Adrenal gland (tissue), 12 donors: Measurements from ENCODE around the gene HSD11B2. TPM values are rescaled to one million over a fixed set of nuclear protein-coding genes. Genes with fewer than 3 reads are reported as not detected.

Experiments
- DNase-seq, 7 donors: peaks; one replicate each; pipeline ENCODE4 v3.0.0-alpha.2; 2019 to 2020
- H3K27ac ChIP-seq, 5 donors: fragments of 200-600 bp; sonication (generic) in 4 of 5; 1 replicate in 3 of 5; 2 replicates in 2 of 5; pipeline versions ENCODE4 v1.5.1 to v1.8.0; 2016 to 2020; ENCODE audit warnings: mild to moderate bottlenecking in 1 of 5
- H3K27me3 ChIP-seq: fragments of 200-600 bp; 2 replicates; pipeline ENCODE4 v1.8.0; 2021
- H3K36me3 ChIP-seq, 2 donors: fragments of 200-600 bp; replicated peaks in 1 of 2; 1 replicate in 1 of 2; 2 replicates in 1 of 2; pipeline versions ENCODE4 v1.5.1 to v1.8.0; 2018 to 2022
- H3K4me1 ChIP-seq, 2 donors: fragments of 200-600 bp; replicated peaks in 1 of 2; 1 replicate in 1 of 2; 2 replicates in 1 of 2; pipeline versions ENCODE4 v1.5.1 to v1.8.0; 2018 to 2021
- H3K4me3 ChIP-seq, 4 donors: fragments of 200-600 bp; sonication (generic) in 3 of 4; one replicate each; pipeline ENCODE4 v1.5.1; 2016 to 2018
- H3K9me3 ChIP-seq, 3 donors: fragments of 200-600 bp; sonication (generic) in 1 of 3; replicated peaks in 1 of 3; 1 replicate in 2 of 3; 2 replicates in 1 of 3; pipeline versions ENCODE4 v1.5.1 to v1.8.0; 2016 to 2021
- CTCF ChIP-seq, 6 experiments: fragments of 450-650 bp in 4 of 6; fragments of 200-600 bp in 2 of 6; sonication (generic) in 1 of 6; IDR thresholded peaks; 1 replicate in 5 of 6; 2 replicates in 1 of 6; pipeline versions ENCODE4 v1.5.1 to v1.8.0; 2016 to 2021; ENCODE audit warnings: antibody characterized with exemption in 6 of 6, mild to moderate bottlenecking in 2 of 6, moderate library complexity in 1 of 6
- POLR2A ChIP-seq, 2 donors: fragments of 450-650 bp; IDR thresholded peaks; one replicate each; pipeline ENCODE4 v1.6.1; 2017; ENCODE audit warnings: antibody characterized with exemption in 2 of 2, mild to moderate bottlenecking in 2 of 2, moderate library complexity in 1 of 2
- WGBS, 4 donors: extraction: QIAGEN DNeasy Blood & Tissue Kit in 2 of 4; methylation state at CpG; one replicate each; pipeline versions ENCODE4 v1.1.5 to v1.1.7; 2013 to 2017; 5-methylcytosine and 5-hydroxymethylcytosine counted together
- intact Hi-C, 2 donors: fragments of 100-400 bp; cut with DNase I; formaldehyde crosslinking; loops; one replicate each; pipeline versions ENCODE4 v1.14.1 to v1.15.0; 2022 to 2023
- polyA plus RNA-seq, 3 donors: library from polyadenylated mRNA; stranded (reverse); fragments of 200-250 nt in 2 of 3; fragments of 350-450 nt in 1 of 3; fragmentation: Illumina TruSeq in 1 of 3; extraction: RNeasy Lipid Tissue Mini Kit (QIAGEN cat#74804) in 1 of 3; gene quantifications; one replicate each; pipeline ENCODE4 v1.2.3, GENCODE V29; 2013 to 2014
- total RNA-seq, 9 donors: library from RNA; depleted of rRNA in 4 of 9; stranded (reverse); fragments of >200 nt in 4 of 9; fragments of 120-200 nt in 1 of 9; fragmentation: NEBNext Ultra II Directional in 1 of 9; extraction: Animal tissue kit (Norgen Biotek cat#: 25700) in 1 of 9; gene quantifications; one replicate each; pipeline versions ENCODE4 v1.1.0 to v1.2.4, GENCODE V29; 2013 to 2023
- donor health status: healthy with polysubstance abuse.
- donor health status: Bipolar disorder and iron deficiency.
- donor health status: DM: yes; HTN: yes; CAD: no.
- donor health status: DM: no; HTN: no; CAD: no.
- donor health status: DM: no; HTN: no; CAD: no.
- donor health status: DM: yes; HTN: yes; CAD: no.

The HSD11B2 gene
- total and polyA plus RNA-seq, 12 donors = 0.69 to 12.3 (median 4.0) TPM

DNA sequence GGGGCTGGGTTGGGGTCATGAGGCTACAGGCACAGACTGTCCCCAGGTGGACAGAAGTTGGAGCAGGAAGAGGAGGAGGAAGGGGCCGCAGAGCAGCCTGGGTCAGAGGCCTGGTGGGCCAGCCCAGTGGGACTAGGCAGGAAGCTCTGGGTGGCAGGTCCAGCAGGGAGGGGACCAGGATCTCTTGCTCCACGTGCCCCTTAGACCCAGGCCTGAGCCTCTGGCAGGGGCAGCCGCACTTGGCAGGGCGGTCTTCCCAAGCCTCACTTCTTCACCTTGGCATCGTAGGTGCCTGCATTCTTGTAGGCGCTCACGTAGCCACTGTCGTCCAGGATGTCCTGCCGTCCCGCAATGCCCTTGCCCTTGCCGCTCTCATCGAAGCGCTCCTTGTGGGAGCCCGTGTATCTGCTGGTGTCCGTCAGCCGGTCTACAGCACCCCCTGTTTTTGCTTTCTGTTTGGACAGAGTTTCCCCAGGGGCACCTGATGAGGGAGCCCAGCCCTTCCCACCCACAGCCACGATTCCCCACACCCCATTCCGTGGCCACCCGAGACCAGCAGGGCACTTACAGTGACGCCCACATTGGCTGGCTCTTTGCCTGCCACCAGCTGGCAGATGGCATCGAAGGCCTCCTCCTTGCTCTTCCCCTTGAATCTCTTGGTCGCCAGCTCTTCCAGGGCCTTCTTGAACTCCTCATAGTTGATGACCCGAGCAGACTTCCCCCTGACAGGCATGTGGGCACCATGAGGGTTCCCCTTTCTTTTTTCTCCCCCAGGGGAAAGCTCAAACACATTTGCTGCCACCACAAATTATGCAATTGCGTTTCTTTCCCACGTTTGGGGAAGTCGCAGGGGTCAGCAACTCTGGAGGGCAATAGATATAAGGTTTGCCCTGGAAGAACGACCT is 40.8 kb upstream of the HSD11B2 start:
- WGBS, 4 donors = 78 to 87% (median 82%) methylated on average over 24 to 27 of the region's 27 CpGs
- no peak overlapping the region for H3K4me3 ChIP-seq
- no peak overlapping the region for H3K27ac ChIP-seq
- DNase-seq = peak in 6 of 7 donors; percentile 34 to 66 (median 50)
- TF ChIP-seq CTCF (IDR thresholded peaks at IDR 0.05) (no peak), POLR2A (IDR thresholded peaks at IDR 0.05) (no peak)
- no peaks in the 10 kb centered on the region for H3K9me3 ChIP-seq
- peaks cover 8% of the 10 kb centered on the region for H3K27me3 ChIP-seq
- H3K4me1 ChIP-seq = peaks cover 14 to 21% of the 10 kb centered on the region in 2 donors
- intact Hi-C loops = no loop called here
- H3K36me3 ChIP-seq = no peaks in the 10 kb centered on the region

GRCh38 chr16:67390816-67391423 is 40.0 kb upstream of the HSD11B2 start:
- Histone ChIP-seq H3K9me3 (no peaks in the 10 kb centered on the region), H3K36me3 (no peaks in the 10 kb centered on the region), H3K4me3 (no peak overlapping the region), H3K27me3 (peaks cover 8% of the 10 kb centered on the region), H3K27ac (no peak overlapping the region), H3K4me1 (peaks cover 14 to 24% of the 10 kb centered on the region in 2 donors)
- 85 to 93% (median 87%) methylated on average over 6 to 11 of the region's 11 CpGs for WGBS, 4 donors
- TF ChIP-seq POLR2A (IDR thresholded peaks at IDR 0.05) (no peak), CTCF (IDR thresholded peaks at IDR 0.05) (no peak)
- DNase-seq = peak in 1 of 7 donors; percentile 51
- intact Hi-C loops = no loop called here

GRCh38 chr16:67391424-67392300 is 39.3 kb upstream of the HSD11B2 start:
- no peaks in the 10 kb centered on the region for H3K36me3 ChIP-seq
- intact Hi-C loops = no loop called here
- H3K9me3 ChIP-seq = no peaks in the 10 kb centered on the region
- WGBS, 4 donors = 71 to 83% (median 78%) methylated on average over 7 to 15 of the region's 15 CpGs
- no peak for TF ChIP-seq CTCF (IDR thresholded peaks at IDR 0.05)
- TF ChIP-seq POLR2A (IDR thresholded peaks at IDR 0.05) = no peak
- peaks cover 8% of the 10 kb centered on the region for H3K27me3 ChIP-seq
- DNase-seq = peak in 1 of 7 donors; percentile 66
- H3K4me3 ChIP-seq = no peak overlapping the region
- no peak overlapping the region for H3K27ac ChIP-seq
- peaks cover 14 to 31% of the 10 kb centered on the region in 2 donors for H3K4me1 ChIP-seq
